ENCODE results near the gene ABCC5. TPM values are rescaled to one million over a fixed set of nuclear protein-coding genes. Genes with fewer than 3 reads are reported as not detected.

Gene ABCC5
- total RNA-seq, 1 donor: 6.5 TPM

DNA sequence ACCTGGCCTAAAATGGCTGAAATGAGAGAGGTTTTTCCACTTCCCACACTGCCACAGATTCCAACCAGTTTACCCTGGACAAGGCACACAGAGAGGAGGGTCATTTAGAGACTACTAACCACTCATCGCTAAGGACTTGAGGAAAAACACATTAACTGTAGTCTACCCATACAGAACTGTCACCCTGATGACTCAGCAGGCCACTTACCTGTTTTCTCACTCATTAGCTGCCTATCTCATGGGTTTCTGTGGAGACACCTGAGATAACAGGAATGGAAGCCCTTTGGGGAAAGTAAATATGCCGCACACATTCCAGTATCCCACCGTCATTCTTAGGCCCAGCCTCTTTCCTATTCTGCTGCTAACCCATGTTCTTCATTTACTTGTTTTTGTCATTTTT lies 50.0 kb downstream of the ABCC5 start:
- Histone ChIP-seq H3K4me1 (ENCODE audit: insufficient read depth, low read length) (no peaks in the 10 kb centered on the region), H3K27me3 (ENCODE audit: insufficient read depth, low read length) (no peaks in the 10 kb centered on the region), H3K4me3 (ENCODE audit: low read length) (no peak overlapping the region), H3K9me3 (ENCODE audit: low read depth, low read length) (no peaks in the 10 kb centered on the region)

DNA sequence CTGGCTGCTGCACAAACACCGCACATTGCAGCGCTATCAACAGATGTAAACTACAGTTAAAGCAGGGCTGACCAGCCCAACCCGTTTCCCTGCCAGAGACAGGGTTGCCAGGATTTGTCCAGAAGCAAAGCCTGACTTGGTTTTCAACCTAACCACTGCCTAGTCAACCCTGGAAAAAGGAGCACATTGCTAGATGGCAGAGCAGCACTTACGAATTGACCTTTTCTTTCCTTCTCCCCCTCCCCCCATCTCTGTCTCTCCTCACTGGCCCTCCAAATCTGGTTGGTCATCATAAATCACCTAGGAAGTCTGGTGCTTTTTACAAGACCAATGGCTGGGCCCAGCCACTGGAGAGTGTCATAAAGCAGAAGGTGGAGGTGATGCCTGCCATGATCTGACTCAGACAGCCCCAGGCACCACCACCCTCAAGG lies 51.3 kb downstream of the ABCC5 start:
- no peaks in the 10 kb centered on the region for H3K27me3 ChIP-seq (ENCODE audit: insufficient read depth, low read length)
- H3K9me3 ChIP-seq (ENCODE audit: low read depth, low read length): no peaks in the 10 kb centered on the region
- no peak overlapping the region for H3K4me3 ChIP-seq (ENCODE audit: low read length)
- H3K4me1 ChIP-seq (ENCODE audit: insufficient read depth, low read length): no peaks in the 10 kb centered on the region

GRCh38 chr3:183962807-183963206 lies 54.9 kb downstream of the ABCC5 start:
- Histone ChIP-seq H3K27me3 (ENCODE audit: insufficient read depth, low read length) (no peaks in the 10 kb centered on the region), H3K4me1 (ENCODE audit: insufficient read depth, low read length) (no peaks in the 10 kb centered on the region), H3K4me3 (ENCODE audit: low read length) (no peak overlapping the region), H3K9me3 (ENCODE audit: low read depth, low read length) (no peaks in the 10 kb centered on the region)

- H3K9me3 ChIP-seq (ENCODE audit: low read depth, low read length): no peaks in the 10 kb centered on the region
- no peaks in the 10 kb centered on the region for H3K4me1 ChIP-seq (ENCODE audit: insufficient read depth, low read length)
- H3K27me3 ChIP-seq (ENCODE audit: insufficient read depth, low read length): no peaks in the 10 kb centered on the region
- no peak overlapping the region for H3K4me3 ChIP-seq (ENCODE audit: low read length)
These were observed 58.5 kb downstream of the ABCC5 start for GRCh38 chr3:183959214-183959613.

GRCh38 chr3:183958775-183959174 lies 58.9 kb downstream of the ABCC5 start:
- Histone ChIP-seq H3K9me3 (ENCODE audit: low read depth, low read length) (no peaks in the 10 kb centered on the region), H3K4me1 (ENCODE audit: insufficient read depth, low read length) (no peaks in the 10 kb centered on the region), H3K27me3 (ENCODE audit: insufficient read depth, low read length) (no peaks in the 10 kb centered on the region), H3K4me3 (ENCODE audit: low read length) (no peak overlapping the region)

GRCh38 chr3:183958226-183958625 lies 59.5 kb downstream of the ABCC5 start:
- Histone ChIP-seq H3K4me1 (ENCODE audit: insufficient read depth, low read length) (no peaks in the 10 kb centered on the region), H3K4me3 (ENCODE audit: low read length) (no peak overlapping the region), H3K9me3 (ENCODE audit: low read depth, low read length) (no peaks in the 10 kb centered on the region), H3K27me3 (ENCODE audit: insufficient read depth, low read length) (no peaks in the 10 kb centered on the region)

- H3K27me3 ChIP-seq (ENCODE audit: insufficient read depth, low read length): no peaks in the 10 kb centered on the region
- no peak overlapping the region for H3K4me3 ChIP-seq (ENCODE audit: low read length)
- H3K4me1 ChIP-seq (ENCODE audit: insufficient read depth, low read length): no peaks in the 10 kb centered on the region
- no peaks in the 10 kb centered on the region for H3K9me3 ChIP-seq (ENCODE audit: low read depth, low read length)
These were observed 62.8 kb downstream of the ABCC5 start for GRCh38 chr3:183954875-183955274.

DNA sequence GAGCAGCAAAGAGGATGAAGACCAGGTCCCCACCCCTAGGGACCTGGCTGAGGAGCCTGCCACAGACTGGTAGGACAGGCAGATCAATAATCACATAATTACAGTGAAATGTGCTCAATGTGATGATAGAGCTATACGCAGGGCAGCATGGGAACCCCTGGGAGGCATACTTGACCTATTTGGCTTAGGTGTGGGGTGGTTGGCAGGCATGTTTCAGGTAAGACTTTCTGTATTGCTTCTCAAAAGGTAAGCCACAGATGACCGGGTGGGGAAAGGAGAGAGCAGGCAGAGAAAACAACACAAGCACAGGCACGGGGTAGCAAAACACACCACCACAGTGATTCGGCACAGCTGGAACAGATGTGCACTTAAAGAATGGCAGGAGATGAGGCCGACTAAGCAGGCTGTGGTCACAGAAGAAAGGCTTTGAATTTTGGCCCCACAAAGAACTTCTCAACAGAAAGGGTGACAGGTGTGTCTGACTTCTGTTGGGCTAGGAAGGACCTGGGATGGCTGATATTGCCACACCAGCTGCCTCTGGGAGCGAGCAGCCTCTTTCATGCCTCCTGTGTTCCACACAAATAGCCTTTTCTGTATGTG lies 64.1 kb downstream of the ABCC5 start:
- Histone ChIP-seq H3K27me3 (ENCODE audit: insufficient read depth, low read length) (no peaks in the 10 kb centered on the region), H3K4me1 (ENCODE audit: insufficient read depth, low read length) (no peaks in the 10 kb centered on the region), H3K4me3 (ENCODE audit: low read length) (no peak overlapping the region), H3K9me3 (ENCODE audit: low read depth, low read length) (no peaks in the 10 kb centered on the region)

GRCh38 chr3:183951459-183951858 lies 66.2 kb downstream of the ABCC5 start:
- Histone ChIP-seq H3K9me3 (ENCODE audit: low read depth, low read length) (no peaks in the 10 kb centered on the region), H3K4me1 (ENCODE audit: insufficient read depth, low read length) (no peaks in the 10 kb centered on the region), H3K4me3 (ENCODE audit: low read length) (no peak overlapping the region), H3K27me3 (ENCODE audit: insufficient read depth, low read length) (no peaks in the 10 kb centered on the region)

DNA sequence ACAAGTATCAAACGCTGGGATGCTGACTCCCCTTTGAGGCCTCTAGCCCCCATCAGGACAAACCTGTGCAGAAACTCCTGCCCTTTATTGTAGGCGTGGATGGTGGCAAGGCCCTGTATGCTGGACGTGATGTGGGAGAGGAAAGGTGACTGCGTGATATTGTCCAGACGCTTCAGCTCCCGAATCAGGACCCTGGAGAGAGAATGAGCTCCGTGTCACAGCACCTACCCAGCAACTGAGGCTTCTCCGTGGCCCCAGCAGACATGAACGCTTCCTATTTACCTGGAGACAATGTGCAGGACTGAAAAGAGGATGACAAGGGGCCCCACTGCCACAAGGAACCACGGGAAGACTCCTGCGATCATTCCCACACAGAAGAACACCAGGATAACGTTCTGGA lies 68.0 kb downstream of the ABCC5 start:
- H3K4me3 ChIP-seq (ENCODE audit: low read length): no peak overlapping the region
- H3K4me1 ChIP-seq (ENCODE audit: insufficient read depth, low read length): no peaks in the 10 kb centered on the region
- H3K9me3 ChIP-seq (ENCODE audit: low read depth, low read length): no peaks in the 10 kb centered on the region
- H3K27me3 ChIP-seq (ENCODE audit: insufficient read depth, low read length): no peaks in the 10 kb centered on the region

GRCh38 chr3:183946037-183946436 lies 71.6 kb downstream of the ABCC5 start:
- Histone ChIP-seq H3K4me1 (ENCODE audit: insufficient read depth, low read length) (no peaks in the 10 kb centered on the region), H3K4me3 (ENCODE audit: low read length) (no peak overlapping the region), H3K27me3 (ENCODE audit: insufficient read depth, low read length) (no peaks in the 10 kb centered on the region), H3K9me3 (ENCODE audit: low read depth, low read length) (no peaks in the 10 kb centered on the region)

GRCh38 chr3:183944775-183945174 lies 72.9 kb downstream of the ABCC5 start:
- Histone ChIP-seq H3K9me3 (ENCODE audit: low read depth, low read length) (no peaks in the 10 kb centered on the region), H3K4me1 (ENCODE audit: insufficient read depth, low read length) (no peaks in the 10 kb centered on the region), H3K27me3 (ENCODE audit: insufficient read depth, low read length) (no peaks in the 10 kb centered on the region), H3K4me3 (ENCODE audit: low read length) (no peak overlapping the region)

DNA sequence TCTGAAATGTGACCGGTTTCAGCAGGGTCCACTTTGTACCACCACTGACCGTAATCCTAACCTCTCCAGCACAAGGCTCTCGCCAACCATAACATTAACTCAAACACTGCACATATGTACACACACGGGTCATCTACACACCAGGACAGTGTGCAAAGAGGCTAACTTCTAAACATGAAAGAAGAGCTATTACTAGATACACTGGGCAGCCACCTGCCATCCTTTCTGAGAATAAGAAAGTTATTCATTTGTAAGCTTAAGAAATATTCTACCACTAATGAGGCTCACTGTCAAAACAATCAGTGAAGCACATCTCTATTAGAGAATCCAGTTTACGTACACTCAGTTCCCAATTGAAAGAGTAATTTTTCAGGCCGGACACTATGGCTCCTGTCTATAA lies 73.9 kb downstream of the ABCC5 start:
- Histone ChIP-seq H3K9me3 (ENCODE audit: low read depth, low read length) (no peaks in the 10 kb centered on the region), H3K4me3 (ENCODE audit: low read length) (no peak overlapping the region), H3K4me1 (ENCODE audit: insufficient read depth, low read length) (no peaks in the 10 kb centered on the region), H3K27me3 (ENCODE audit: insufficient read depth, low read length) (no peaks in the 10 kb centered on the region)

GRCh38 chr3:183941216-183941615 lies 76.5 kb downstream of the ABCC5 start:
- Histone ChIP-seq H3K4me3 (ENCODE audit: low read length) (no peak overlapping the region), H3K27me3 (ENCODE audit: insufficient read depth, low read length) (no peaks in the 10 kb centered on the region), H3K9me3 (ENCODE audit: low read depth, low read length) (no peaks in the 10 kb centered on the region), H3K4me1 (ENCODE audit: insufficient read depth, low read length) (no peaks in the 10 kb centered on the region)

DNA sequence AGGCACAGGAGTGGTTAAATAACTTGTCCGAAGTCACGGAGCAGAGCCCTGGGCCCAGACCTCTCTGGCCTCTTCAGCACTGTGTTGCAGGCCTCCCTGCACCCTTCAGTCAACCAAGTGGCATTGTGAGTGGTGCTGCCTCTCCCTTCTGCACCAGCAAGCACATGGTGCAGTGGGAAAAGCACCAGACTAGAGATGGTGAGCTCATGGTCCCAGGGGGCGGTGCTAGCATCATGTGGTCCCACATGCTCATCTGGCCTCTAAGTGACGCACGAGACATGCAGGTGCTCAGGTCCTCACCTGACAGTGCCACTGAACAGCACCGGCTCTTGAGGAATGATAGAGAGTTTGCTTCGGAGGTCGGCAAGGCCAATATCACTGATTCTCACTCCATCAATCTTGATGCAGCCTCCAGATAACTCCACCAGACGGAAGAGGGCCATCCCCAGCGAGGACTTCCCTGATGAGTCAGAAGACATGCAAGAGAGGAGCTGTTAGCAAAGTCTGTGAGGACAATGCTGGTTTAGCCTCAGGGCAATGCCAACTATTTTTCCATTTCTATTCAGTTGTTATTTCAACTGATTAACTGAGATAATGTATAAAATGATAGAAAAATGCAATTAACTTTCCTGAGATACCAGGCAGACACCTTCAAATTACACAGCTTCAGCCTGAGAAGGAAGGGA lies 79.9 kb downstream of the ABCC5 start:
- Histone ChIP-seq H3K4me3 (ENCODE audit: low read length) (no peak overlapping the region), H3K4me1 (ENCODE audit: insufficient read depth, low read length) (no peaks in the 10 kb centered on the region), H3K27me3 (ENCODE audit: insufficient read depth, low read length) (no peaks in the 10 kb centered on the region), H3K9me3 (ENCODE audit: low read depth, low read length) (no peaks in the 10 kb centered on the region)

DNA sequence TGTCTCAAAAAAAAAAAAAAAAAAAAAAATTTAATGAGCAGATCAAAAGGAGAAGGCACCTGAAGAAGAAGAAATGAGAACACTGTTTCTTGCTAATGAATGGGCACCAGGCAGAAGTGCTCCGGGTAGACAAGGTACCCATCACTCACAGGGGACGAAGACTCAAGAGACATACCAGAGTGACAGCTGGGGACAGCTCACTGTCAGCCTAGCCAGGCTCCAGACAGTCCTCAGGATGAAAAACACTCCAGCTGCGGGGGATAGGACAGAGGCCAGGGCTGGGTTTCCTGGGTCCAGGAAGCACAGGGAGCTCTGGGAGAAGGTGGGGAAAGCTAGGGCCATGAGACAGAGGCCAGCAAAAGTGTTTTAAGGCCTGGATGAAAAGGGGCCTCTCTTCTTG lies 84.5 kb downstream of the ABCC5 start:
- no peaks in the 10 kb centered on the region for H3K27me3 ChIP-seq (ENCODE audit: insufficient read depth, low read length)
- no peaks in the 10 kb centered on the region for H3K4me1 ChIP-seq (ENCODE audit: insufficient read depth, low read length)
- H3K9me3 ChIP-seq (ENCODE audit: low read depth, low read length): no peaks in the 10 kb centered on the region
- H3K4me3 ChIP-seq (ENCODE audit: low read length): no peak overlapping the region
